Upper lobe of right lung (tissue), 1 donor: Measurements from ENCODE around the gene RASGEF1C. TPM values are rescaled to one million over a fixed set of nuclear protein-coding genes. Genes with fewer than 3 reads are reported as not detected.

Source experiments
- ATAC-seq: fragments of 200-7000 bp; cut with Tn5 transposase; one replicate; pipeline ENCODE4 v1.9.1; 2020; ENCODE audit warnings: mild to moderate bottlenecking, moderate library complexity
- DNase-seq: peaks from one replicate; pipeline ENCODE4 v3.0.0-alpha.2; 2020
- H3K27ac ChIP-seq: fragments of 200-600 bp; one replicate; pipeline ENCODE4 v1.8.0; 2022
- H3K27me3 ChIP-seq: fragments of 200-600 bp; one replicate; pipeline ENCODE4 v1.8.0; 2022; ENCODE audit warnings: mild to moderate bottlenecking
- H3K36me3 ChIP-seq: fragments of 200-600 bp; one replicate; pipeline ENCODE4 v1.8.0; 2022
- H3K4me1 ChIP-seq: fragments of 200-600 bp; one replicate; pipeline ENCODE4 v1.8.0; 2022
- H3K4me3 ChIP-seq: fragments of 200-600 bp; one replicate; pipeline ENCODE4 v1.8.0; 2022; ENCODE audit warnings: mild to moderate bottlenecking
- H3K9me3 ChIP-seq: fragments of 200-600 bp; one replicate; pipeline ENCODE4 v1.8.0; 2022
- intact Hi-C: fragments of 100-400 bp; cut with DNase I; formaldehyde crosslinking; loops from one replicate; pipeline ENCODE4 v1.11.0; 2022
- total RNA-seq: library from RNA; stranded (reverse); fragmentation: NEBNext Ultra II Directional; extraction: Animal tissue kit (Norgen Biotek cat#: 25700); gene quantifications from one replicate; pipeline ENCODE4 v1.2.1, GENCODE V29; 2021
- TF ChIP-seq, protein P1 (sequence below): fragments of 200-600 bp; IDR thresholded peaks from one replicate; pipeline ENCODE4 v1.8.0; 2022; ENCODE audit warnings: antibody characterized with exemption
- donor health status: DM: no; HTN: yes; CAD: no; lungs with severe emphysema.

The RASGEF1C gene
- total RNA-seq, 1 donor from 2014 or later = not detected

DNA sequence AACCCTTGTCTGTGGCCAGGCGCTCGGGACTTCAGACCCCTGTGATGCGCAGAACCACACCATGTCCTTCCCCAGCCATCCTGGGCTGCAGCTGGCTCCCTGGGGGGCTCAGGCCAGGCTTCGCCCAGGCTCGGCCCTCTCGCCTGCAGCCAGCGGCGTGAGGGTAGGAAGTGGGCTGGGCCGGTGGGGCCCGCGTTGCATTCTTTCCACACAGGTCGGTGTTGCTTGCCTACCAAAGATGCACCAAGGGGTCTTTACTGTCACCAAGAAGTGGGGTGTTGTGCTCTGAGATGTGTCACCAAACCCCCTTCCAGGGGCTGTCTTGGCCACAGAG lies 89.1 kb downstream of the RASGEF1C start:
- H3K4me1 ChIP-seq = no peaks in the 10 kb centered on the region
- ATAC-seq (no peak), DNase-seq (peak; percentile 47)
- H3K4me3 ChIP-seq = no peak overlapping the region
- H3K9me3 ChIP-seq = no peaks in the 10 kb centered on the region
- TF ChIP-seq, protein P1, sequence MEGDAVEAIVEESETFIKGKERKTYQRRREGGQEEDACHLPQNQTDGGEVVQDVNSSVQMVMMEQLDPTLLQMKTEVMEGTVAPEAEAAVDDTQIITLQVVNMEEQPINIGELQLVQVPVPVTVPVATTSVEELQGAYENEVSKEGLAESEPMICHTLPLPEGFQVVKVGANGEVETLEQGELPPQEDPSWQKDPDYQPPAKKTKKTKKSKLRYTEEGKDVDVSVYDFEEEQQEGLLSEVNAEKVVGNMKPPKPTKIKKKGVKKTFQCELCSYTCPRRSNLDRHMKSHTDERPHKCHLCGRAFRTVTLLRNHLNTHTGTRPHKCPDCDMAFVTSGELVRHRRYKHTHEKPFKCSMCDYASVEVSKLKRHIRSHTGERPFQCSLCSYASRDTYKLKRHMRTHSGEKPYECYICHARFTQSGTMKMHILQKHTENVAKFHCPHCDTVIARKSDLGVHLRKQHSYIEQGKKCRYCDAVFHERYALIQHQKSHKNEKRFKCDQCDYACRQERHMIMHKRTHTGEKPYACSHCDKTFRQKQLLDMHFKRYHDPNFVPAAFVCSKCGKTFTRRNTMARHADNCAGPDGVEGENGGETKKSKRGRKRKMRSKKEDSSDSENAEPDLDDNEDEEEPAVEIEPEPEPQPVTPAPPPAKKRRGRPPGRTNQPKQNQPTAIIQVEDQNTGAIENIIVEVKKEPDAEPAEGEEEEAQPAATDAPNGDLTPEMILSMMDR = no peak
- H3K27me3 ChIP-seq = peaks cover 15% of the 10 kb centered on the region
- H3K27ac ChIP-seq = no peak overlapping the region
- H3K36me3 ChIP-seq = no peaks in the 10 kb centered on the region
- intact Hi-C loops = no loop called here

GRCh38 chr5:180119031-180119902 lies 89.7 kb downstream of the RASGEF1C start:
- no peak overlapping the region for H3K27ac ChIP-seq
- H3K27me3 ChIP-seq = peaks cover 15% of the 10 kb centered on the region
- H3K36me3 ChIP-seq = no peaks in the 10 kb centered on the region
- H3K4me1 ChIP-seq = no peaks in the 10 kb centered on the region
- DNase-seq (peak; percentile 49), ATAC-seq (no peak)
- intact Hi-C loops = no loop called here
- TF ChIP-seq, protein P1 = no peak
- no peaks in the 10 kb centered on the region for H3K9me3 ChIP-seq
- no peak overlapping the region for H3K4me3 ChIP-seq

DNA sequence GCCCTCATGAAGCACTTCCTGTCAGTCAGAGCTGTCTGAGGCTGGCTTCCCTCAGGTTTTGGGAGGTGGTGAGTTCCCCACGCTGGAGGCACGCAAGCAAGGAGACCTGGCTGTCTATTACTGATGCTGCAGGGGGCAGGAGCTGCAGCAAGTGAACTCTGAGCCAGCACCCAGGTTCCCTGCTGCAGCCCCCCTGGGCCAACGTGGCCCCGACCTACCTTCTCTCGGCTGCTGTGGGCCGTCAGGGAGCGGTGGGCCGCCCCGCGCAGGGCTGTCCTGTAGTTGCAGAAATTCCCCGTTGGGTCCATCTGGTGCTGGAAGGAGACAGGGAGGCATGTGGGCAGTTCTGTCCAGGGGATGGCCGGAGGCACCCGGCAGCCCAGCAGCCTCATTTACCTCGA lies 90.6 kb downstream of the RASGEF1C start:
- peaks cover 15% of the 10 kb centered on the region for H3K27me3 ChIP-seq
- DNase-seq (peak; percentile 53), ATAC-seq (no peak)
- H3K4me3 ChIP-seq = no peak overlapping the region
- no peak overlapping the region for H3K27ac ChIP-seq
- no peaks in the 10 kb centered on the region for H3K9me3 ChIP-seq
- H3K36me3 ChIP-seq = no peaks in the 10 kb centered on the region
- TF ChIP-seq, protein P1 = no peak
- no peaks in the 10 kb centered on the region for H3K4me1 ChIP-seq
- intact Hi-C loops = no loop called here

DNA sequence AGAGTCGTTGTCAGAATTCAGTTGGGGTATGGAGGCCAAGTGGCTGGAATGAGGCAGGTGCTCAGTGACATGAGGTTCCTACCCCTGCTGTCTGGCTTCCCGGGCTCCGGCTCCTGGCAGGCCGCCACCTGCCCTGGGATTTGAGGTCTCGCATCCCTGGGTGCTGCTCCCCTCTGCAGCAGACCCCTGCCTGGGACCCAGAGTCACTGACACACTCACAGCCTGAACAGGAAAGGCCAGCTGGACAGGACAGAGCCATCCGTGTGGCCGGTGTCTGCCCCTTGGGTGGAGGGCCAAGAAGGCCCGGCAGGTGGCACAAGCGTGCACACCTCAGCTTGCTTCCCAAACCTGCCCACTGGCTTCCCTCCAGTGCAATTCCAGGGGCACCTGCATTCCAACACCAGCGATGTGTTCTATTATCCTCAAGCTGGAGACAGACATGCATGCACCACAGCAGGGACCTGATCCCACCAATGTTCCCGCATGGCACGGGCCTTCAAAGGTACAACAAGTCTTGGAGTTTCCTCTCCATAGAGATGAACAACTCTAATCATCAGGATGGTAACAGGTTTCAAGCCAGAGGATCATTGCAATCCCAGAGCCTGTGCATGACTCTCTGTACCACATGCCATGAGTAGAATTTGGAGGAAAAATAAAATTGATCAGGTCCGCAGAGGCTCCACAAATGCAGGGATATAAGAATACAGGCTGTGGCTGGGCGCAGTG lies 91.8 kb downstream of the RASGEF1C start:
- TF ChIP-seq, protein P1 = peak; percentile 13
- H3K4me3 ChIP-seq = no peak overlapping the region
- no peaks in the 10 kb centered on the region for H3K4me1 ChIP-seq
- peak; percentile 40 for ATAC-seq
- H3K27me3 ChIP-seq = peaks cover 5% of the 10 kb centered on the region
- H3K9me3 ChIP-seq = no peaks in the 10 kb centered on the region
- DNase-seq = peak; percentile 60
- intact Hi-C loops = no loop called here
- no peaks in the 10 kb centered on the region for H3K36me3 ChIP-seq
- no peak overlapping the region for H3K27ac ChIP-seq

DNA sequence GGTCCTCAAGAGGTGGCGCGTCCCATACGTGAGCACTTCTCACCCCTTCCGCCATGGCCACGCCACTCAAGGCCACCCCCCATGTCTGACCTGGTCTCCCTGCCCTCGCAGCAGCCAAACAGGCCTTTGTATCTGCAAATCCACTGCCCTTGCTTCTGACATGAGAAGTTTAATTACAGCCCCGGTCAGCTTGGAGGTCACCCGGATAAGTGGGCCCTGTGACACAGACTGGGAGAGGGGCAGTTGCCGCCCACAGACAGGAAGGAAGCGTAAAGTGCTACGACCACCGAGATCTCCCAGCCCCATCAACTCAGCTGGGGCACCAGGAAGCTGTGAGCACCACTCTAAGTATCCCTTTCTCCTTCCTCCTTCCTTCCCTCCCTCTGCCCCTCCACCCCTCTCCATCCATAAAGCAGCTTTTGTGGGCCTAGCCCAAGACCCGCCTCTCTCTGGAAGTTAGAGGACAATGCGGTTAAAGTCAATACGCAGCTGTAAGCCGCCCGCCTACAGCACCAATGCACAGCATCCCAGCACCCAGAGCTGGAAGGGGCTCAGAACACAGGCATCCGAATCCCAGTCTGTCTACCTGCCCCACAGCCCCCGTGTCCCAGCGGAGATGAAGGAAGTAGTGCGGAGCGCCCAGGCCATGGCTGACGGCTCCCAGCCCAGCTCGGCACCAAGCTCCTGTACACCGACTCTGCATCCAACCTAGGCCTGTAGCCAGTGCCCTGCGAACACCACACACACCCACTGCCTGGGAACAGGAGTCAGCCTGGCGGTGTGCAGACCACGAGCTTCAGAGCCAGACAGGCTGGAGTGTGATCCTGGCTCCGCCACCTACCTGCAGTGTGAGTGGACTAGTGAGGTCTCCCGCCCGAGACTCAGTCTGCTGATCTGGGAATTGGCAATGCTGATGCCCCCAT lies 92.7 kb downstream of the RASGEF1C start:
- no peak for ATAC-seq
- intact Hi-C loops = no loop called here
- no peak overlapping the region for H3K4me3 ChIP-seq
- no peaks in the 10 kb centered on the region for H3K4me1 ChIP-seq
- no peaks in the 10 kb centered on the region for H3K9me3 ChIP-seq
- no peaks in the 10 kb centered on the region for H3K27me3 ChIP-seq
- TF ChIP-seq, protein P1 = no peak
- DNase-seq = peak; percentile 41
- no peak overlapping the region for H3K27ac ChIP-seq
- no peaks in the 10 kb centered on the region for H3K36me3 ChIP-seq
